Measurements from ENCODE around the gene RFC4.

GRCh38 chr3:186806089-186807055 lies at the start of gene RFC4:
- TF ChIP-seq ZNF24 (tag by site-specific recombination; IDR thresholded peaks at IDR 0.05) (0 out of 2 replicates have a peak, but pooled peaks have one; percentile 73), CTCF (tag by site-specific recombination; IDR thresholded peaks at IDR 0.05) (no peak), ZBTB7A (tag by site-specific recombination; IDR thresholded peaks at IDR 0.05; ENCODE audit: low read depth) (no peak), GLI4 (tag by site-specific recombination; IDR thresholded peaks at IDR 0.05) (no peak), ZNF221 (tag by site-specific recombination; IDR thresholded peaks at IDR 0.05; ENCODE audit: borderline replicate concordance) (no peak), MEIS1 (CRISPR knock-in tag; IDR thresholded peaks at IDR 0.05; ENCODE audit: borderline replicate concordance) (no peak), KLF17 (tag by site-specific recombination; IDR thresholded peaks at IDR 0.05) (0 out of 2 replicates have a peak, but pooled peaks have one; percentile 37), TCF7L2 (IDR thresholded peaks at IDR 0.05; ENCODE audit: borderline replicate concordance, low read depth, low read length) (no peak), YY1 (tag by site-specific recombination; IDR thresholded peaks at IDR 0.05) (0 out of 2 replicates have a peak, but pooled peaks have one; percentile 10), ZNF529 (tag by site-specific recombination; IDR thresholded peaks at IDR 0.05; ENCODE audit: insufficient replicate concordance) (no peak), ZNF639 (tag by site-specific recombination; IDR thresholded peaks at IDR 0.05) (no peak; the same call in 1 of the 2 replicates), ZFP41 (tag by site-specific recombination; IDR thresholded peaks at IDR 0.05; ENCODE audit: borderline replicate concordance) (no peak)

Measured in HEK293 (cell line).